ENCODE data around the gene MAPRE2. TPM values are rescaled to one million over a fixed set of nuclear protein-coding genes. Genes with fewer than 3 reads are reported as not detected.
A peak's percentile ranks its signal among the peaks of the same experiment; 100 is the strongest.

Gene MAPRE2
- total and polyA plus RNA-seq, 2 of the 13 experiments (the other 11 are each of a cell fraction or from before 2014, with no cell fraction given) = 34.5 to 67.9 TPM

GRCh38 chr18:35084494-35085449 lies 43.6 kb downstream of the MAPRE2 start (continued):
- no peak for TF ChIP-seq KAT2B (IDR thresholded peaks at IDR 0.05; ENCODE audit: borderline replicate concordance, low read depth, low read length)
- TF ChIP-seq ZNF484 (CRISPR knock-in tag; IDR thresholded peaks at IDR 0.05; ENCODE audit: borderline replicate concordance, low read depth) = no peak
- no peak for TF ChIP-seq HIC2 (CRISPR knock-in tag; IDR thresholded peaks at IDR 0.05; ENCODE audit: low read depth)
- no peak for TF ChIP-seq ATF4 (CRISPR knock-in tag; IDR thresholded peaks at IDR 0.05)
- no peak for TF ChIP-seq TIGD3 (CRISPR knock-in tag; IDR thresholded peaks at IDR 0.05; ENCODE audit: borderline replicate concordance)
- TF ChIP-seq HMGXB3 (CRISPR knock-in tag; IDR thresholded peaks at IDR 0.05; ENCODE audit: borderline replicate concordance) = no peak
- TF ChIP-seq NONO (IDR thresholded peaks at IDR 0.05) = no peak
- TF ChIP-seq NONO (CRISPR knock-in tag; conservative IDR thresholded peaks at IDR 0.05) = no peak
- TF ChIP-seq ZUFSP (CRISPR knock-in tag; IDR thresholded peaks at IDR 0.05; ENCODE audit: borderline replicate concordance) = no peak
- no peak for TF ChIP-seq ARNT (IDR thresholded peaks at IDR 0.05)
- TF ChIP-seq ZNF232 (CRISPR knock-in tag; IDR thresholded peaks at IDR 0.05; ENCODE audit: borderline replicate concordance) = no peak
- peak; percentile 93 for TF ChIP-seq TEAD3 (CRISPR knock-in tag; optimal IDR thresholded peaks at IDR 0.05; ENCODE audit: borderline replicate concordance)
- TF ChIP-seq ONECUT2 (CRISPR knock-in tag; IDR thresholded peaks at IDR 0.05) = no peak
- no peak for TF ChIP-seq E2F1 (CRISPR knock-in tag; IDR thresholded peaks at IDR 0.05)

All from HepG2 (cell line).